ENCODE results near the gene SCGB3A2.
"Not testable (repeated sequence)": the region's sequence is repeated elsewhere in the genome, so short reads cannot be mapped to it uniquely, and the experiment has no call there.

DNA sequence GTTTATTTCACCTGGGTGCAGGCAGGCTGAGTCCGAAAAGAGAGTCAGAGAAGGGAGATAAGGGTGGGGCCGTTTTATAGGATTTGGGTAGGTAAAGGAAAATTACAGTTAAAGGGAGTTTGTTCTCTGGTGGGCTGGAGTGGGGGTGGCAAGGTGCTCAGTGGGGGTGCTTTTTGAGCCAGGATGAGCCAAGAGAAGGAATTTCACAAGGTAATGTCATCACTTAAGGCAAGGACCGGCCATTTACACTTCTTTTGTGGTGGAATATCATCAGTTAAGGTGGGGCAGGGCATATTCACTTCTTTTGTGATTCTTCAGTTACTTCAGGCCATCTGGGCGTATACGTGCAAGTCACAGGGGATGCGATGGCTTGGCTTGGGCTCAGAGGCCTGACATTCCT, 8.6 kb upstream of the SCGB3A2 start:
- TF ChIP-seq POLR2A (IDR thresholded peaks at IDR 0.05; ENCODE audit: low read length); GATA1 (IDR thresholded peaks at IDR 0.05; ENCODE audit: low read depth, low read length): not testable (repeated sequence)
